EL (cell line): ENCODE data around the gene OMD.

Source experiments
- DNase-seq: peaks from one replicate; pipeline ENCODE4 v3.0.0-alpha.2; 2016

OMD gene

GRCh38 chr9:92424340-92424739 is at the start of gene OMD:
OMD (minus strand) TSS chr9:92424471; CDS start chr9:92417558, 6,913 bp downstream.
- DNase-seq: no peak

GRCh38 chr9:92468206-92468605 is 43.9 kb upstream of the OMD start:
- peak; percentile 35 for DNase-seq

GRCh38 chr9:92467511-92467910 is 43.2 kb upstream of the OMD start:
- DNase-seq: no peak

GRCh38 chr9:92467041-92467440 is 42.8 kb upstream of the OMD start:
- no peak for DNase-seq

DNA sequence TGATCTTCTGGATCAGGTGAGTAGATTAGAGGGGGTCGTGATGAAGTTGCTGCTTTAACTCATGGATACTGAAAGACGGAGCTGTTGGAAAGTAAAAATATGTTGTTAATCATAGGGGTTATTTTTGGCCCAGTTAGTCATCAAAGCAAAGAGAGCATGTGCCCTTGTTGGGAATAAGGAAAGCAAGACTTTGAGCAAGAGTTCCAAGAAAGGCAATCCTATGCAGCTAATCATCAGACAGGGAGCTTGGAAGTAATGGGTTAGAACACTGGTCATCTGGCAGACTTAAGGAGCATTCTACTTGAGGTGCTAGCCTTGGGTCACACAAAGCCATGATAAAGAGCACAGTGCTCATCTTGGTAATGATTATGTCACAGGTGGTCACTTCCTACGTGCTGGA is 39.7 kb upstream of the OMD start:
- peak; percentile 83 for DNase-seq

GRCh38 chr9:92463387-92463786 is 39.1 kb upstream of the OMD start:
- DNase-seq: no peak

GRCh38 chr9:92457576-92457975 is 33.3 kb upstream of the OMD start:
- no peak for DNase-seq

DNA sequence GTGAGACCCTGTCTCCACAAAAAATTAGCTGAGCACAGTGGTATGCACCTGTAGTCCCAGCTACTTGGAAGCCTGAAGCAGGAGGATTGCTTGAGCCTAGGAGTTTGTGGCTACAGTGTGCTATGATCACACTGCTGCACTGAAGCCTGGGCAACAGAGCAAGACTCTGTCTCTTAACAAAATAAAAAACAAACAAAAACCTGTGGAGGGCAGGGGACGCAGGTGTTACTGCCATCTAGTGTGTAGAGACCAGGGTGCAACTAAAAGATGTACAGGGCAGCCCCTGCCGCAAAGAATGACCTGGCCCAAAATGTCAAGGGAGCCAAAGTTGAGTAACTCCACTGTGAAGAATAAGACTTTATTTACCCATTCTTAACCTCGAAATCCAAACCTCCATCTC is 30.9 kb upstream of the OMD start:
- no peak for DNase-seq

GRCh38 chr9:92446536-92446935 is 22.3 kb upstream of the OMD start:
- no peak for DNase-seq

DNA sequence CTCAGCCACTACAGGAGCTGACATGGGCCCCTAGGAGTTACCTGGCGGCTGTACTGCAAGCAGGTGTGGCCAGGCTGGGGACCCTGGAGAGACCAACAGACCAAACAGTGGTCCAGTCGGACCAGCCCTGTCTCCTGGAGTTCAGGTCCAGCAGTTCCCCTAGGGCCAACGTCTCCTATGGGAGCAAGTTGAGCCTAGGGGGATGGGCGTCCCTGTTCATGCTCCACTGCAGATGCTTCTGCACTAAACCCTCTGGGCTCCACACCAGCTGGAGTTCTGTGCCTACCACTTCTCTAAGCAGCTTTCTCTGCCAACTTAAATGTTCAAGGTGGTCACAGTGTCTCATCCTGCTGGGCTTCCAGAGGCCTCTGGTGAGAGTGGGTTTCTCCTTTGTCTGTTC is 20.6 kb upstream of the OMD start:
- DNase-seq: no peak

- no peak for DNase-seq
These were observed 16.4 kb upstream of the OMD start for GRCh38 chr9:92440751-92441046.

DNA sequence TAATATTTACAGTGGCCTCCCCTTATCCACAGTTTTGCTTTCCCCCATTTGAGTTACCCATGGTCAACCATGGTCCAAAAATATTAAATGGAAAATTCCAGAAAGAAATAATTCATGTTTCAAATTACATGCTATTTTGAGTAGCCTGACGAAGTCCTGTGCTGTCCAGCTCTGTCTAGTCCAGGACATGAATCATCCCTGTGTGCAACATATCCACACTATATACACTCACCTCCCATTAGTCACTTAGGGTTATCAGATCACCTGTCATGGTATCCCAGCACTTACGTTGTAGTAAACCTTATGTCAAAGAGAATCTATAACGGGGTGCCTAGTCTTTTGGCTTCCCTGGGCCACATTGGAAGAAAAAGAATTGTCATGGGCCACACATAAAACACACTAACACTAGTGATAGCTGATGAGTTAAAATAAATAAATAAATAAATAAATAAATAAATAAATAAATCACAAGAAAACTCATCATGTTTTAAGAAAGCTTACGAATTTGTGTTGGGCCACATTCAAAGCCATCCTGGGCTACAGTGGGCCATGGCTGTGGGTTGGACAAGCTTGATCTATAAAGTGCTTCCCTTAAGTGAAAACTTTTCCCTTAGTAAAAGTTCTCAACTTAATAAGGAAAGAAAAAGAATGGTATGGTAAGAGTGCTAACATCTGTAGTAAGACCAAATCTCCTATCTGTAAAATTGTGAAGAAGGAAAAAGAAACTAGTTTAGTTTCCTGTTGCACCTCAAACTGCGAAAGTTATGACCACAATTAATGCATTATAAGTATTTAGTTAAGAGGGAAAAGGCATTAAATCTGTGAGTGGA is 15.9 kb upstream of the OMD start:
- DNase-seq: peak; percentile 28

DNA sequence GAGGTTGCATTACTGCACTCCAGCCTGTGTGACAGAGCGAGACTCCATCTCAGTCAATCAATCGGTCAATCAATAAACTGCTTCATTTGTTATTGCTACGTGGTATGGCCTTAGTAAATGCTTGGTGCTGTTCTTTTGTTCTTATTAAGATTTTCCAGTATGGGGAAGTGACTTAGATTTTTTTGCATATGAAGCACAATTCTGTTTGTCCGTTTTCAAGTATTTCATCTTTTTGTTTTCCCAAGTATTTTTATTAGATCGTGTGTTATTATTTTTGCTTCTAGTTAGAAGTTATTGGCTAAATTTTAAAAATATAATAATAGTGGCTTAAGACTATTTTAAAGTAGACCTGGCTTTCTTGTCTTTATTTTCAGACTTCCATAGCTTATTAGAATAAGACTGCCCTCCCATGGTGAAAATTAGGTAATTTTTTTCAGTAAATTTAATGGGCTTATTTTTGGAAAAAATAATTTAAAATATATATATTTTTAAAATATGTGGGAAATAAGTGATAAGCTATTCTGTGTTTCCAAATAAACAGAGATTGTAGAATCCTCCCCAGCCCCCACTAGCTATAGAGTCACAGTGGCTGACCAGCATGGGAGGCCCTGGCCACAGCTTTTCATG is 14.7 kb upstream of the OMD start:
- peak; percentile 8 for DNase-seq

DNA sequence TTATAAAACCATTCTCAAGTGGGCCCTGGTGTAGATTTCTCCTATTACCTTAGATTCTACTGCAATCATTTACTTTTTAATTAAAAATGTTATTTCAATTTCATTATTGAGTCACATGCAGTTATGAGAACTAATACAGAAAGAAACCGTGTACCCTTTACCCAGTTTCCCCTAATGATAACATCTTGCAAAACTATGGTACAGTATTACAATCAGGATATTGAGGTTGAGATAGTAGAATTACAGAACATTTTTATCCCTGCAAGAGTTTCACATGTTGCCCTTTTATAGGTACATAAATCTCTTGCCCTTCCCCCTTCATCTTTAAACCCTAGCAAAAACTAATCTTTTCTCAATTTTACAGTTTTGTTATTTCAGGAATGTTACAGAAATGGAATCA is 11.0 kb upstream of the OMD start:
- no peak for DNase-seq

GRCh38 chr9:92432972-92433548 is 8.8 kb upstream of the OMD start:
- no peak for DNase-seq

DNA sequence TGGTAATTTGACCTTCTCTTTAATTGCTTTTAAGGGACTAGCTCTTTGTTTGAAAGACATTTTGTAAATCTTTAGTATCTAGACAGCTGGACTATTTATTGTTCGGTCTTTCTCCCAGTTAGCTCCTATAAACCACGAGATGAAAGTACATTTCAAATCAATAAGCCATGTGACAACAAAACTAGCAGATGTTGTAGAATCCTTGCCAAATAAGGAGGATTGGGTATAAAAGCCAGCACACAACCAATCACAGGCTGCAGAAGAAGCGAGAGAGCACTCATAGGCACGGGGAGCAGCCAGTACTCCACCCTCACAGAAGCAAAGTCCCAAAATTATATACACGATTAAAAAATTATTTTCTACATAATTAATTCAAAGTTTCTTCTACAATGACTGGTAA is 8.1 kb upstream of the OMD start:
- DNase-seq: no peak

DNA sequence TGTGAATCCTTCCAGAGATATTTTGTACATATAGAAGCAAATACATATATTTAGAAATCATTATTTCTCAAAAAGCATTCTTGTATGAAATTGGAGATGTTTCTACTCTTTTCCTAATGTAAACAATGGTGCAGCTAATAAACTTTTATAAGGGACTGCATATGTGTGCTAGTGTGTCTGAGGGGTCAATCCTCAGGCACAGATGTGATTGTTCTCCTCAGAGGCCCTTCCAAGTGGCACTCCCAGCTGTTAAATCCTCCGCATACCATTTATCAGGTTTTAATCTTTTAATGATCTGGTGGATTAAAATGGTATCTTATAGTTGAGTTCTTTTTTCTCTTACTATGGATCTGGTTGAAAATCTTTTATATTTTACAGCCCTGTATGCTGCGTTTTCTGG is 5.6 kb upstream of the OMD start:
- no peak for DNase-seq

- DNase-seq: no peak
These were observed 2.4 kb upstream of the OMD start for GRCh38 chr9:92426501-92427145.

- no peak for DNase-seq
These were observed 1.2 kb upstream of the OMD start for GRCh38 chr9:92425474-92425873.

DNA sequence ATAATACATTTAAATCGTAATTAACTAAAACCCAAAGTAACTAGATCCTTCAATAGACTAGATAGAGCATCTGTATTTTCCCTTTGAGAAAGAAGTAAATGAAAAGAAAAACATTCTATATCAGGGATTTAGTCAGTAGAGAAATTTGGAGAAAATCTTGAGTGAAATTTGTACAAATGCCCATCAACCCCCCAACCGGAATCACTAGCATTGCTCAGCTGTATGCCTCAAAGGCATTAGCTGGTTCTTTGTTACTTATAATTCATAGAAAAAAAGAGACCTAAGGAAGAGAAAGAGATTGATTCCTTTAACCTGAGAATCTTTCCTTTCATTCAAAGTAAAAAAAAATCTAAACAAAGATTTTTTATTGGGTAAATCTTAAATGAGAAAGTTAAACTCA is 659 bp downstream of the OMD start:
- no peak for DNase-seq

DNA sequence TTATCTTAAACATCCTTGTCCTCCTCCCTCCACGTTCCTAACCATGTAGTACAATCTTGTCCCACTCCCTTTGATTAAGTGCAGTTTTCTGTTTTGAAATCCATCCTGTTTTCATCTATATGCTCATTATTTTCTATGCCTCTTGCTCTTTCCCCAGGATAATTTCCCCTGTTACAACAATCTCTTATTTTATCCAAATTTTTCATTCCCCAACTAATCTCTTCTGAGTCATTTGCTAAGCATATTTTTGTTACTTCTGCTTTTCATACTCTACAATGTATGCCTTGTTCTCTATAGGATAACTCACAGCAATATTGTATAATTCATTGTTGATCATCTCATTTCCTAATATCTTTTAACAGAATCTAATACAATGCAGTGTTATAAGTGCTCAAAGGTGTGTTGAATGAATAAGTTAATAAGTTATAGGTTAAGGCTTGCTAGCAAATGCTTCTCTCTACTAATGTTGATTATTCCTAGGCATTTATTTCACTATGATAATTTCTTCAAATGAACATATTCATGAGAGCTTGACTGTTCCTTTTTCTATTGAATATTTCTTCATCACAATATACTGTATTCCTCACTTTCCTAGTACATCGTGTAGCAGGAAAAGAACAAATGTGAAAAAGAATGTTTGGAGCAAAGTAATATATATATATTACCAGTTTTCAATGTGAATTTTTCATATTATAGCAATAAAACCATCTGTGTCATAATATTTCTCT is 1.5 kb downstream of the OMD start:
- DNase-seq: no peak

- peak; percentile 4 for DNase-seq
These were observed 9.7 kb downstream of the OMD start for GRCh38 chr9:92414566-92414965.

DNA sequence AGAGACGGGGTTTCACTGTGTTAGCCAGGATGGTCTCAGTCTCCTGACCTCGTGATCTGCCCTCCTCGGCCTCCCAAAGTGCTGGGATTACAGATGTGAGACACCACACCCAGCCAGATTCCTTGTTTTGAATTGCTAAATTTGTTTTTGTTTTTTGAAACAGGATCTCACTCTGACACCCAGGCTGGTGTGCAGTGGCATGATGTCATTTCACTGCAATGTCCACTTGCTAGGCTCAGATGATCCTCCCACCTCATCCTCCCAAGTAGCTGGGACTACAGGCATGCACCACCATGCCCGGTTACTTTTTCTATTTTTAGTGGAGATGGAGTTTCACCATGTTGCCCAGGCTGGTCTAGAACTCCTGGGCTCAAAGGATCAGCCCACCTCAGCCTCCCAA is 13.1 kb downstream of the OMD start:
- peak; percentile 15 for DNase-seq
